ENCODE results near the gene GPATCH2. TPM values are rescaled to one million over a fixed set of nuclear protein-coding genes. Genes with fewer than 3 reads are reported as not detected.

GPATCH2 gene
- total RNA-seq, 1 experiment from 2014 or later, result 11.2 TPM

DNA sequence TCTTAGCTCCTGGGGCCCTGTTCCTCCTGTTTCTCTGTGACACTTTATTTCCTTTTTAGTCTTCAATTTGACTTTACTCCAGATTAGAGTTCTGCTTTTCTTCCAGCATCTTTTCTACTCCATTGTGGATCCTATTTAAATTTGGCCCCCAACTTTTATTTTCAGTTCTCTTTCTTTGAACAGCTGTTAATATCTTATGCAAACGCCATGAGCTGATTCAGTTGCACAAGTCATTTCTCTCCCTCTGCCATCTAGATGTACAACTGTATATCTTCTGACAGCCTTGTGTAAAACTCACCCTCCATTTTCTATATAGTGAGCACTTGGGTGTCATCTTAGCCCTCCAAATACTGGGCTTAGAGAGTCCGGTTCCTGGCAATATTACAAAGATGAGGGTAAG, 42.5 kb upstream of the GPATCH2 start:
- Histone ChIP-seq H3K9me3 (ENCODE audit: control insufficient read depth, insufficient read depth, low read depth, low read length) (no peaks in the 10 kb centered on the region), H3K27me3 (ENCODE audit: control insufficient read depth, insufficient read depth, low read length) (no peaks in the 10 kb centered on the region), H3K4me3 (ENCODE audit: low read depth in 2 of 2, low read length in 2 of 2) (no peak overlapping the region), H3K4me1 (ENCODE audit: control insufficient read depth, insufficient read depth, low read length) (no peaks in the 10 kb centered on the region), H3K36me3 (ENCODE audit: control insufficient read depth, insufficient read depth, low read length) (no peaks in the 10 kb centered on the region), H3K27ac (ENCODE audit: low read length) (no peak overlapping the region)
- intact Hi-C loops (cut with micrococcal nuclease; ENCODE audit: unreplicated experiment) (no loop called here), in situ Hi-C loops (cut with HindIII; ENCODE audit: low pct_unique_long_range_greater_than_20kb, low sequenced_read_pairs) (no loop called here)
- no peak for TF ChIP-seq TCF7L2 (IDR thresholded peaks at IDR 0.05; ENCODE audit: low read depth, low read length)
- TF ChIP-seq, protein P1, sequence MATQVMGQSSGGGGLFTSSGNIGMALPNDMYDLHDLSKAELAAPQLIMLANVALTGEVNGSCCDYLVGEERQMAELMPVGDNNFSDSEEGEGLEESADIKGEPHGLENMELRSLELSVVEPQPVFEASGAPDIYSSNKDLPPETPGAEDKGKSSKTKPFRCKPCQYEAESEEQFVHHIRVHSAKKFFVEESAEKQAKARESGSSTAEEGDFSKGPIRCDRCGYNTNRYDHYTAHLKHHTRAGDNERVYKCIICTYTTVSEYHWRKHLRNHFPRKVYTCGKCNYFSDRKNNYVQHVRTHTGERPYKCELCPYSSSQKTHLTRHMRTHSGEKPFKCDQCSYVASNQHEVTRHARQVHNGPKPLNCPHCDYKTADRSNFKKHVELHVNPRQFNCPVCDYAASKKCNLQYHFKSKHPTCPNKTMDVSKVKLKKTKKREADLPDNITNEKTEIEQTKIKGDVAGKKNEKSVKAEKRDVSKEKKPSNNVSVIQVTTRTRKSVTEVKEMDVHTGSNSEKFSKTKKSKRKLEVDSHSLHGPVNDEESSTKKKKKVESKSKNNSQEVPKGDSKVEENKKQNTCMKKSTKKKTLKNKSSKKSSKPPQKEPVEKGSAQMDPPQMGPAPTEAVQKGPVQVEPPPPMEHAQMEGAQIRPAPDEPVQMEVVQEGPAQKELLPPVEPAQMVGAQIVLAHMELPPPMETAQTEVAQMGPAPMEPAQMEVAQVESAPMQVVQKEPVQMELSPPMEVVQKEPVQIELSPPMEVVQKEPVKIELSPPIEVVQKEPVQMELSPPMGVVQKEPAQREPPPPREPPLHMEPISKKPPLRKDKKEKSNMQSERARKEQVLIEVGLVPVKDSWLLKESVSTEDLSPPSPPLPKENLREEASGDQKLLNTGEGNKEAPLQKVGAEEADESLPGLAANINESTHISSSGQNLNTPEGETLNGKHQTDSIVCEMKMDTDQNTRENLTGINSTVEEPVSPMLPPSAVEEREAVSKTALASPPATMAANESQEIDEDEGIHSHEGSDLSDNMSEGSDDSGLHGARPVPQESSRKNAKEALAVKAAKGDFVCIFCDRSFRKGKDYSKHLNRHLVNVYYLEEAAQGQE (IDR thresholded peaks at IDR 0.05; ENCODE audit: insufficient read depth in 1 of 2, low read depth in 2 of 2, low read length in 1 of 2), result no peak
- TF ChIP-seq POLR2AphosphoS5 (IDR thresholded peaks at IDR 0.05; ENCODE audit: low read depth, low read length), result no peak
- TF ChIP-seq SIN3A (IDR thresholded peaks at IDR 0.05; ENCODE audit: borderline replicate concordance, insufficient read depth, low read depth, low read length), result no peak
- TF ChIP-seq CTCF (IDR thresholded peaks at IDR 0.05), result no peak
- BruUV-seq (replicated peaks), result no TSS peak
- DNase-seq (ENCODE audit: low read depth, low spot score) (no peak), ATAC-seq (no peak)
- POLR2A ChIA-PET, result no interaction called here
- CTCF ChIA-PET, result no interaction called here

GRCh38 chr1:217668351-217668940, 37.6 kb upstream of the GPATCH2 start:
- no peaks in the 10 kb centered on the region for H3K9me3 ChIP-seq (ENCODE audit: control insufficient read depth, insufficient read depth, low read depth, low read length)
- H3K4me1 ChIP-seq (ENCODE audit: control insufficient read depth, insufficient read depth, low read length), result no peaks in the 10 kb centered on the region
- H3K27me3 ChIP-seq (ENCODE audit: control insufficient read depth, insufficient read depth, low read length), result no peaks in the 10 kb centered on the region
- in situ Hi-C loops (cut with HindIII; ENCODE audit: low pct_unique_long_range_greater_than_20kb, low sequenced_read_pairs), result no loop called here
- H3K4me3 ChIP-seq (ENCODE audit: low read depth in 2 of 2, low read length in 2 of 2), result no peak overlapping the region
- ChIA-PET POLR2A (no interaction called here), CTCF (no interaction called here)
- H3K27ac ChIP-seq (ENCODE audit: low read length), result no peak overlapping the region
- TF ChIP-seq SIN3A (IDR thresholded peaks at IDR 0.05; ENCODE audit: borderline replicate concordance, insufficient read depth, low read depth, low read length), result no peak
- TF ChIP-seq CTCF (IDR thresholded peaks at IDR 0.05), result no peak
- TF ChIP-seq POLR2AphosphoS5 (IDR thresholded peaks at IDR 0.05; ENCODE audit: low read depth, low read length), result no peak
- no peak for TF ChIP-seq TCF7L2 (IDR thresholded peaks at IDR 0.05; ENCODE audit: low read depth, low read length)
- TF ChIP-seq, protein P1 (IDR thresholded peaks at IDR 0.05; ENCODE audit: insufficient read depth in 1 of 2, low read depth in 2 of 2, low read length in 1 of 2), result no peak
- intact Hi-C loops (cut with micrococcal nuclease; ENCODE audit: unreplicated experiment), result no loop called here
- DNase-seq (ENCODE audit: low read depth, low spot score), result no peak
- no TSS peak for BruUV-seq (replicated peaks)
- no peak for ATAC-seq
- H3K36me3 ChIP-seq (ENCODE audit: control insufficient read depth, insufficient read depth, low read length), result no peaks in the 10 kb centered on the region
